ENCODE measurements around the gene TMEM14A. TPM values are rescaled to one million over a fixed set of nuclear protein-coding genes. Genes with fewer than 3 reads are reported as not detected.

Gene TMEM14A
- total and polyA plus RNA-seq, 2 of the 8 experiments (the other 6 are each of a cell fraction or from before 2014, with no cell fraction given): 11.1 to 11.2 TPM

GRCh38 chr6:52724042-52724405, 53.1 kb downstream of the TMEM14A start:
- Histone ChIP-seq H3K56ac (replicated peaks; ENCODE audit: insufficient read length, low read depth, low read length) (no peak overlapping the region), H3K4me1 (replicated peaks in 1 of 4; ENCODE audit: control insufficient read depth in 3 of 4, insufficient read depth in 4 of 4, low read length in 3 of 4) (no peaks in the 10 kb centered on the region), H3K36me3 (ENCODE audit: control insufficient read depth in 2 of 4, insufficient read depth in 4 of 4, low read length in 3 of 4) (no peaks in the 10 kb centered on the region), H3K4me3 (ENCODE audit: extremely low read depth in 1 of 4, insufficient read depth in 2 of 4, low read depth in 3 of 4, low read length in 4 of 4) (no peak overlapping the region), H3K79me2 (ENCODE audit: control insufficient read depth in 1 of 2, insufficient read depth in 2 of 2, low read length in 2 of 2) (no peaks in the 10 kb centered on the region), H3K79me1 (ENCODE audit: low read depth, low read length) (no peaks in the 10 kb centered on the region), H3K23me2 (ENCODE audit: low read depth, low read length) (no peaks in the 10 kb centered on the region), H2AFZ (ENCODE audit: low read length) (no peak overlapping the region), H2AK5ac (ENCODE audit: low read depth, low read length) (no peak overlapping the region), H3K18ac (ENCODE audit: extremely low read depth, low read length) (no peak overlapping the region), H3K14ac (ENCODE audit: insufficient read length) (no peak overlapping the region), H3K27me3 (replicated peaks in 1 of 4; ENCODE audit: control insufficient read depth in 3 of 4, extremely low read depth in 1 of 4, insufficient read depth in 3 of 4, low read length in 3 of 4) (no peaks in the 10 kb centered on the region), H3K4ac (replicated peaks; ENCODE audit: insufficient read length, low read depth, low read length) (no peak overlapping the region), H4K5ac (ENCODE audit: insufficient read length, low read depth, low read length) (no peak overlapping the region), H4K20me1 (replicated peaks in 1 of 2; ENCODE audit: control insufficient read depth in 1 of 2, insufficient read depth in 2 of 2, low read length in 2 of 2) (no peaks in the 10 kb centered on the region), H2BK120ac (replicated peaks; ENCODE audit: low read depth, low read length) (no peak overlapping the region), H2BK20ac (ENCODE audit: low read length) (no peak overlapping the region), H2BK15ac (ENCODE audit: low read length) (no peak overlapping the region), H3K9me3 (ENCODE audit: insufficient read depth in 2 of 2, low read depth in 1 of 2, low read length in 1 of 2) (no peaks in the 10 kb centered on the region), H4K91ac (replicated peaks; ENCODE audit: insufficient read length, low read length) (no peak overlapping the region), H3K23ac (ENCODE audit: insufficient read length) (no peak overlapping the region), H3K27ac (ENCODE audit: low read depth, low read length) (no peak overlapping the region), H3K4me2 (ENCODE audit: insufficient read depth in 1 of 2, low read depth in 2 of 2, low read length in 2 of 2) (no peak overlapping the region), H3K9ac (replicated peaks in 1 of 4; ENCODE audit: extremely low read depth in 1 of 4, low read depth in 3 of 4, low read length in 3 of 4) (no peak overlapping the region), H2BK12ac (ENCODE audit: low read depth, low read length) (no peak overlapping the region), H4K8ac (ENCODE audit: extremely low read depth, insufficient read depth, low read length) (no peak overlapping the region), H2BK5ac (ENCODE audit: low read depth, low read length) (no peak overlapping the region)
- DNase-seq (ENCODE audit: low read depth in 1 of 2, low spot score in 2 of 2) (no peak), FAIRE-seq (no peak)
- 89% methylated on average over 2 of the region's 2 CpGs; no CpG with 5 or more reads in 1 of the 2 experiments for WGBS, 2 experiments (ENCODE audit: extremely low coverage in 1 of 2, insufficient coverage in 1 of 2, insufficient read length in 1 of 2, insufficient replicate concordance in 2 of 2, low coverage in 1 of 2, low lambda C conversion rate in 2 of 2, missing lambda C conversion rate in 1 of 2)
- POLR2A ChIA-PET (ENCODE audit: partially characterized antibody): no interaction called here
- CTCF ChIA-PET (ENCODE audit: partially characterized antibody): interaction anchor here (0.7 to 3.2 kb wide), 22 partner anchors 8 to 464 kb away, joined by 3 to 20 read pairs (median 4); partner anchors contain the start of gene GSTA1
- TF ChIP-seq TBP (IDR thresholded peaks at IDR 0.05; ENCODE audit: low read depth, low read length) (no peak), RXRA (IDR thresholded peaks at IDR 0.05; ENCODE audit: insufficient read depth, low read depth, low read length) (no peak), EGR1 (IDR thresholded peaks at IDR 0.05; ENCODE audit: borderline replicate concordance, low read depth, low read length) (no peak), YY1 (IDR thresholded peaks at IDR 0.05; ENCODE audit: low read depth, low read length) (no peak), SIRT6 (IDR thresholded peaks at IDR 0.05; ENCODE audit: low read length) (no peak), NANOG (IDR thresholded peaks at IDR 0.05; ENCODE audit: insufficient read depth, low read depth, low read length, poor library complexity, severe bottlenecking) (no peak), ASH2L (IDR thresholded peaks at IDR 0.05; ENCODE audit: low read length) (no peak)
- TF ChIP-seq, protein P1, sequence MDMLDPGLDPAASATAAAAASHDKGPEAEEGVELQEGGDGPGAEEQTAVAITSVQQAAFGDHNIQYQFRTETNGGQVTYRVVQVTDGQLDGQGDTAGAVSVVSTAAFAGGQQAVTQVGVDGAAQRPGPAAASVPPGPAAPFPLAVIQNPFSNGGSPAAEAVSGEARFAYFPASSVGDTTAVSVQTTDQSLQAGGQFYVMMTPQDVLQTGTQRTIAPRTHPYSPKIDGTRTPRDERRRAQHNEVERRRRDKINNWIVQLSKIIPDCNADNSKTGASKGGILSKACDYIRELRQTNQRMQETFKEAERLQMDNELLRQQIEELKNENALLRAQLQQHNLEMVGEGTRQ (IDR thresholded peaks at IDR 0.05; ENCODE audit: low read length): no peak
